ENCODE results near the gene TCP1.
A peak's percentile ranks its signal among the peaks of the same experiment; 100 is the strongest.
"Not testable (repeated sequence)": the region's sequence is repeated elsewhere in the genome, so short reads cannot be mapped to it uniquely, and the experiment has no call there.

Gene TCP1

DNA sequence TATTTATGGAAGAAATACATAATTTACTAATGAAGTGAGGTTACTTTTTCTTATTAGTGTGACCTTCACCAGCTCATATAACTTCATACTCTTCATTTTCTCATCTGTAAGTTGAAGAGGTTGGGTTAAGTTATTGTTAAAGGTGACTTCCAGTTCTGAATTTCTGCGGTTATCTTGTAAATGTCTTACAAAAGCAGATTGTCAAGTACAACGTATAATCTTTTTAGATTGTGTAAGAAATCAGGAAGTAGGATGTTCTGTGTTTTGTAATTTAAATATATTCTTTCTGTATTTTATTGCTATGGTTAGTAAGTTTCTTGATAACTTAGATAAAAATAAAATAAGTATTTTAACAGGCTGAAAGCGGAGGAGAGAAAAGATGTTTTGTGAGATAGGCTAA is 50.1 kb downstream of the TCP1 start:
- DNase-seq (ENCODE audit: low read depth) = no peak
- TF ChIP-seq CTCF (IDR thresholded peaks at IDR 0.05; ENCODE audit: control insufficient read depth, extremely low read depth, insufficient read depth) = no peak
- no peak overlapping the region for H3K4me3 ChIP-seq (ENCODE audit: low read depth, low read length)

GRCh38 chr6:159736908-159737307 is 52.5 kb downstream of the TCP1 start:
- DNase-seq (ENCODE audit: low read depth) = no peak
- TF ChIP-seq CTCF (IDR thresholded peaks at IDR 0.05; ENCODE audit: control insufficient read depth, extremely low read depth, insufficient read depth) = no peak
- no peak overlapping the region for H3K4me3 ChIP-seq (ENCODE audit: low read depth, low read length)

DNA sequence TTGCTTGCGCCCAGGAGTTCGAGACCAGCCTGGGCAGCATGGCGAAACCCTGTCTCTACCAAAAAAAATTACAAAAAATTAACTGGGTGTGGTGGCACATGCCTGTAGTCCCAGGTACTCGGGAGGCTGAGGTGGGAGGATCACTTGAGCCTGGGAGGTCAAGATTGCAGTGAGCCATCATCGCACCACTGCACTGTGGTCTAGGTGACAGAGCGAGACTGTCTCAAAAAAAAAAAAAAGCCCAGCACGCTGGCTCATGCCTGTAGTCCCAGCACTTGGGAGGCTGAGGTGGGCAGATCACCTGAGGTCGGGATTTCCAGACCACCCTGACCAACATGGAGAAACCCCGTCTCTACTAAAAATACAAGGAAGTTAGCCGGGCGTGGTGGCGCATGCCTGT is 56.0 kb downstream of the TCP1 start:
- DNase-seq (ENCODE audit: low read depth); H3K4me3 ChIP-seq (ENCODE audit: low read depth, low read length): not testable (repeated sequence)

GRCh38 chr6:159732550-159732949 is 56.9 kb downstream of the TCP1 start:
- DNase-seq (ENCODE audit: low read depth) = not testable (repeated sequence)

DNA sequence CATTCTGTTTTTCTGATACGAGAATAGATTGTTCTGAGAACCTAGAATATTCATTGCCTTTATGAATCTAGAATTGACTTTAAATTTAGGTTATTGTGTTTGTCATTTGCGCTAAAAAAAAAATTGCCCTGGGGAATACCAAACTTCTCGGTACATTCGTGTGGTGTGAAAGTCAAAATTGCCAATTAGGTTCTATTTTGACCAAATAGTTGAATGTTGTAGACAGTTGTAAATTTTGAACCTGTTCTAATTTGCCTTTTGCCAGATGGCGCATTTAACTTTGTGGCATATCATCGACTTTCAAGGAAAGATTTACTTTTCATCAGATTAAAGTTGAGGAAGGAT is 59.1 kb downstream of the TCP1 start:
- no peak overlapping the region for H3K4me3 ChIP-seq (ENCODE audit: low read depth, low read length)
- DNase-seq (ENCODE audit: low read depth) = no peak
- no peak for TF ChIP-seq CTCF (IDR thresholded peaks at IDR 0.05; ENCODE audit: control insufficient read depth, extremely low read depth, insufficient read depth)

More at GRCh38 chr6:159732550-159732949, 56.9 kb downstream of the TCP1 start:
- not testable (repeated sequence) for H3K4me3 ChIP-seq (ENCODE audit: low read depth, low read length)

GRCh38 chr6:159729598-159730331 is 59.6 kb downstream of the TCP1 start:
- DNase-seq (ENCODE audit: low read depth) = peak; percentile 33
- peak overlapping the region; percentile 72 for H3K4me3 ChIP-seq (ENCODE audit: low read depth, low read length)
- no peak for TF ChIP-seq CTCF (IDR thresholded peaks at IDR 0.05; ENCODE audit: control insufficient read depth, extremely low read depth, insufficient read depth)

- peak overlapping the region; percentile 72 for H3K4me3 ChIP-seq (ENCODE audit: low read depth, low read length)
- no peak for TF ChIP-seq CTCF (IDR thresholded peaks at IDR 0.05; ENCODE audit: control insufficient read depth, extremely low read depth, insufficient read depth)
- DNase-seq (ENCODE audit: low read depth) = no peak
These were observed 60.9 kb downstream of the TCP1 start for GRCh38 chr6:159728531-159728964.
